Stomach (tissue), 9 donors: Measurements from ENCODE around the gene SNX27. TPM values are rescaled to one million over a fixed set of nuclear protein-coding genes. Genes with fewer than 3 reads are reported as not detected.

Experiments
- DNase-seq, 2 donors: peaks; one replicate each; pipeline versions ENCODE4 v3.0.0 to v3.0.0-alpha.2; 2013 to 2019
- H3K27ac ChIP-seq, 5 donors: fragments of 200-600 bp in 4 of 5; sonication (generic) in 4 of 5; one replicate each; pipeline ENCODE4 v1.5.1; 2013 to 2019; ENCODE audit warnings: mild to moderate bottlenecking in 1 of 5, moderate library complexity in 1 of 5
- H3K27me3 ChIP-seq, 3 donors: fragments of 200-600 bp; sonication (generic); one replicate each; pipeline ENCODE4 v1.5.1; 2017 to 2019; ENCODE audit warnings: mixed run types in 1 of 3
- H3K36me3 ChIP-seq, 4 donors: fragments of 200-600 bp; sonication (generic); 1 replicate in 3 of 4; 2 replicates in 1 of 4; pipeline ENCODE4 v1.5.1; 2016 to 2019
- H3K4me1 ChIP-seq, 4 donors: fragments of 200-600 bp; sonication (generic); one replicate each; pipeline ENCODE4 v1.5.1; 2016 to 2019
- H3K4me3 ChIP-seq, 4 donors: fragments of 200-600 bp; sonication (generic) in 3 of 4; one replicate each; pipeline ENCODE4 v1.5.1; 2016 to 2019; ENCODE audit warnings: mild to moderate bottlenecking in 1 of 4
- H3K9me3 ChIP-seq, 4 donors: fragments of 200-600 bp; sonication (generic); one replicate each; pipeline ENCODE4 v1.5.1; 2016 to 2019
- CTCF ChIP-seq, 7 experiments: fragments of 450-650 bp in 4 of 7; fragments of 200-600 bp in 3 of 7; sonication (generic) in 3 of 7; IDR thresholded peaks; one replicate each; pipeline ENCODE4 v1.5.1; 2016 to 2019; ENCODE audit warnings: antibody characterized with exemption in 7 of 7, control low read depth in 2 of 7, mild to moderate bottlenecking in 1 of 7
- EP300 ChIP-seq: sonication (generic); formaldehyde crosslinking; IDR thresholded peaks from one replicate; pipeline ENCODE4 v1.6.1; 2017; ENCODE audit warnings: antibody characterized with exemption
- POLR2A ChIP-seq, 4 donors: fragments of 450-650 bp; IDR thresholded peaks; one replicate each; pipeline ENCODE4 v1.6.1; 2016; ENCODE audit warnings: antibody characterized with exemption in 4 of 4, control low read depth in 2 of 4, mild to moderate bottlenecking in 1 of 4, moderate library complexity in 1 of 4
- POLR2AphosphoS5 ChIP-seq, 3 donors: sonication (generic); formaldehyde crosslinking; IDR thresholded peaks; one replicate each; pipeline ENCODE4 v1.6.1; 2016; ENCODE audit warnings: antibody characterized with exemption in 3 of 3
- WGBS, 5 donors: extraction: QIAGEN DNeasy Blood & Tissue Kit in 3 of 5; methylation state at CpG; one replicate each; pipeline versions ENCODE4 v1.1.5 to v1.1.7; 2013 to 2018; 5-methylcytosine and 5-hydroxymethylcytosine counted together
- intact Hi-C: fragments of 100-400 bp; cut with DNase I; formaldehyde crosslinking; loops from one replicate; pipeline ENCODE4 v1.15.1; 2023; ENCODE audit warnings: low total_unique reads
- polyA plus RNA-seq, 3 donors: library from polyadenylated mRNA; stranded (reverse); fragments of 200-250 nt; gene quantifications; one replicate each; pipeline ENCODE4 v1.2.3, GENCODE V29; 2013
- total RNA-seq, 5 donors: library from RNA; depleted of rRNA; stranded (reverse); fragments of >200 nt; gene quantifications; one replicate each; pipeline versions ENCODE4 v1.1.0 to v1.2.3, GENCODE V29; 2014 to 2016
- donor health status: healthy with polysubstance abuse.
- donor health status: Bipolar disorder and iron deficiency.
- donor health status: healthy.

SNX27 gene
- total and polyA plus RNA-seq, 8 donors = 4.3 to 82.3 (median 17.7) TPM

GRCh38 chr1:151624783-151625182 lies 12.9 kb downstream of the SNX27 start:
- DNase-seq = no peak
- intact Hi-C loops = no loop called here
- Histone ChIP-seq H3K9me3 (no peaks in the 10 kb centered on the region), H3K36me3 (peaks cover 0 to 12% (median 8%) of the 10 kb centered on the region in 4 donors), H3K4me1 (peaks cover 10 to 33% (median 21%) of the 10 kb centered on the region in 4 donors), H3K27me3 (no peaks in the 10 kb centered on the region), H3K27ac (no peak overlapping the region), H3K4me3 (no peak overlapping the region)
- no peak for TF ChIP-seq EP300
- no peak for TF ChIP-seq POLR2AphosphoS5 (IDR thresholded peaks at IDR 0.05)
- no peak for TF ChIP-seq POLR2A (IDR thresholded peaks at IDR 0.05)
- TF ChIP-seq CTCF (IDR thresholded peaks at IDR 0.05) = no peak
- 87 to 93% (median 90%) methylated on average over 3 of the region's 3 CpGs for WGBS, 5 donors

- no peak for TF ChIP-seq EP300
- no peak for TF ChIP-seq CTCF (IDR thresholded peaks at IDR 0.05)
- no peak for TF ChIP-seq POLR2A (IDR thresholded peaks at IDR 0.05)
- no peak for TF ChIP-seq POLR2AphosphoS5 (IDR thresholded peaks at IDR 0.05)
- 72 to 84% (median 78%) methylated on average over 3 of the region's 3 CpGs for WGBS, 5 donors
- Histone ChIP-seq H3K4me1 (peaks cover 0 to 12% (median 6%) of the 10 kb centered on the region in 4 donors), H3K36me3 (peaks cover 0 to 12% (median 8%) of the 10 kb centered on the region in 4 donors), H3K27me3 (no peaks in the 10 kb centered on the region), H3K4me3 (no peak overlapping the region), H3K27ac (no peak overlapping the region), H3K9me3 (no peaks in the 10 kb centered on the region)
- DNase-seq = no peak
- intact Hi-C loops = no loop called here
Observed at GRCh38 chr1:151626740-151627334, 15.0 kb downstream of the SNX27 start.

GRCh38 chr1:151629278-151629677 lies 17.4 kb downstream of the SNX27 start:
- Histone ChIP-seq H3K4me3 (no peak overlapping the region), H3K9me3 (no peaks in the 10 kb centered on the region), H3K27me3 (no peaks in the 10 kb centered on the region), H3K4me1 (peaks cover 0 to 11% (median 6%) of the 10 kb centered on the region in 4 donors), H3K27ac (no peak overlapping the region), H3K36me3 (peaks cover 0 to 12% (median 8%) of the 10 kb centered on the region in 4 donors)
- TF ChIP-seq EP300 (no peak), POLR2A (IDR thresholded peaks at IDR 0.05) (no peak), POLR2AphosphoS5 (IDR thresholded peaks at IDR 0.05) (no peak), CTCF (IDR thresholded peaks at IDR 0.05) (no peak)
- WGBS, 5 donors = 80 to 85% (median 84%) methylated on average over 9 of the region's 9 CpGs
- intact Hi-C loops = no loop called here
- DNase-seq = no peak

- H3K36me3 ChIP-seq = peaks cover 0 to 5% (median under 1%) of the 10 kb centered on the region in 4 donors
- H3K9me3 ChIP-seq = no peaks in the 10 kb centered on the region
- H3K27ac ChIP-seq = no peak overlapping the region
- no peak for TF ChIP-seq CTCF (IDR thresholded peaks at IDR 0.05)
- TF ChIP-seq POLR2A (IDR thresholded peaks at IDR 0.05) = no peak
- TF ChIP-seq EP300 = no peak
- TF ChIP-seq POLR2AphosphoS5 (IDR thresholded peaks at IDR 0.05) = no peak
- no peak overlapping the region for H3K4me3 ChIP-seq
- no peaks in the 10 kb centered on the region for H3K27me3 ChIP-seq
- intact Hi-C loops = no loop called here
- 61 to 80% (median 71%) methylated on average over 2 of the region's 2 CpGs for WGBS, 5 donors
- no peak for DNase-seq
- H3K4me1 ChIP-seq = peaks cover 25 to 58% (median 35%) of the 10 kb centered on the region in 4 donors
Observed at GRCh38 chr1:151635479-151636072, 23.7 kb downstream of the SNX27 start.
